GM18508 (cell line): ENCODE measurements around the gene RASAL1.

Experiments
- ATAC-seq: cut with Tn5 transposase; IDR thresholded peaks from one replicate; pipeline ENCODE4 v1.9.1; 2021; ENCODE audit warnings: moderate number of reproducible peaks; ENCODE audit not compliant: insufficient read depth, unreplicated experiment

The RASAL1 gene

GRCh38 chr12:113135178-113136127, at the start of gene RASAL1:
RASAL1 (minus strand) TSS chr12:113135761; CDS start chr12:113135462, 299 bp downstream.
- no peak for ATAC-seq

GRCh38 chr12:113184900-113185179, 49.3 kb upstream of the RASAL1 start:
- ATAC-seq, result peak; percentile 37

GRCh38 chr12:113184098-113184899, 48.7 kb upstream of the RASAL1 start:
- ATAC-seq, result peak; percentile 22

GRCh38 chr12:113183030-113183589, 47.5 kb upstream of the RASAL1 start:
- no peak for ATAC-seq

GRCh38 chr12:113181975-113182374, 46.4 kb upstream of the RASAL1 start:
- ATAC-seq, result no peak

- ATAC-seq, result no peak
These were observed 44.8 kb upstream of the RASAL1 start for GRCh38 chr12:113180333-113180732.

GRCh38 chr12:113179023-113179422, 43.5 kb upstream of the RASAL1 start:
- no peak for ATAC-seq

GRCh38 chr12:113174461-113175384, 39.2 kb upstream of the RASAL1 start:
- ATAC-seq, result no peak

DNA sequence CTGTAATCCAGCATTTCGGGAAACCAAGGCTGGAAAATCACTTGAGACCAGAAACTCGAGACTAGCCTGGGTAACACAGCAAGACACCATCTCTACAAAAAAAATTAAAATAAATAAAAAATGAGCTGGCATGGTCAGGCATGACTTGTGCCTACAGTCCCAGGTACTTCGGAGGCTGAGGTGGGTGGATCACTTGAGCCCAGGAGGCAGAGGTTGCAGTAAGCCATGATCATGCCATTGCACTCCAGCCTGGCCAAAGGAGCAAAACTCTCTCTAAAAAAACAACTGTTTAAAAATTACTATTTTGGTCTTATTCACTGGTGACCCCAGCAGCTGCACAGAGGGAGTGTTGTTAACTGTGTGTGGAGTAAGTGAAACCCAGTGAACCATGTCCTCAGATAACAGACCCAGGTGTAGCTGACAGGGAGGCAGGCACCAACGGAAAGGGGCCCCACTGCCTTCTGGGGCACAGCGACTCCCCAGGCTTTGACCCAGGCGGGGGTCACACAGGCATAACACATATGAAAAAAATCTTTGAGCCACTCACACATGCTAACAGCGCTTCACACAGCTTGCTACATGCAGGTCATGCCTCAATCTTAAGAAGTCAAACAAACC, 37.6 kb upstream of the RASAL1 start:
- no peak for ATAC-seq

GRCh38 chr12:113172185-113172584, 36.6 kb upstream of the RASAL1 start:
- ATAC-seq, result no peak

DNA sequence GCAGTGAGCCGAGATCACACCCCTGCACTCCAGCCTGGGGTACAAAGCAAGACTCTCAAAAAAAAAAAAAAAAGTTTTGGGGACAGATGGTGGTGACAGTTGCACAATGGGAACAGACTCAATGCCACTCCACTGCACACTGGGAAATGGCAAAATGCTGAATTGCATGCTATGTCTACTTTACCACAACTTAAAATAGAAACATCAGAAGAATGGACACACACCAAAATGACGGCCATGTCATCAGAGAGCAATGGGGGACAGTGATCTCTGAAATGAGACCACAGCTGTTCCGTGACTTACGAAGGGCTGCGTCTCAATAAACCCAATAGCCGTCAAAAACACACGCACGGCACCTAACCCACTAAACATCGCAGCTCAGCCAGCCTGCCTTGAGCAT, 36.0 kb upstream of the RASAL1 start:
- no peak for ATAC-seq

DNA sequence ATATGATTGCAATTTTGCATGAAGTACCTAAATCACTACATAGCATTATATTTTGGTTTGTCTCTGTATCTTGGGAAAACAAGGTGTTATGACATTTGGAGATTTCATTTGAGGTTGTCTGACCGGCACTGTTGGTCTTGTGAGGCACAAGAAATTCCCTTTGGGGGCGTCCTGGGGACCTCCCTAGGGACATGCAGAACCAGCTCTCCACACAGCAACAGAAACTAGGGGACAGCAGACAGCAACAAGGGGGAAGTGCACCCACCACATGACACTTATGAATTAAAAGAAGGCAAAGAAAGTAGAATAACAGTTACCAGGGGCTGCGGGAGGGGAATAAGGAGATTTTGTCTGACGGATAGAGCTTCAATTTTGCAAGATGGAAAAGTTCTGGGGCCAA, 35.4 kb upstream of the RASAL1 start:
- no peak for ATAC-seq

DNA sequence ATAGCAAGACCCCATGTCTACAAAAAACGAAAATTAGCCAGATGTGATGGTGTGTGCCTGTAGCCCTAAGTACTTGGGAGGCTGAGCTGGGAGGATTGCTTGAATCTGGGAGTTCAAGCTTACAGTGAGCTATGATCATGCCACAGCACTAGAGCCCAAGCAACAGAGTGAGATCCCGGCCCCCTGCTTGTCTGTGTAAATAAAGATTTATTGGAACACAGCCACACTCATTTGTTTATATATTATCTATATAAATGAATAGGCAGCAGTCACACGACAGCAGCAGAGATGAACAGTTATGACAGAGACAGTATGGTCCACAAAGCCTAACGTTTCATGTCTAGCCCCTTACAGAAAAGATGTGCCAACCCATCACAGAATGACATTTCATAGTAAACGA, 34.9 kb upstream of the RASAL1 start:
- no peak for ATAC-seq

DNA sequence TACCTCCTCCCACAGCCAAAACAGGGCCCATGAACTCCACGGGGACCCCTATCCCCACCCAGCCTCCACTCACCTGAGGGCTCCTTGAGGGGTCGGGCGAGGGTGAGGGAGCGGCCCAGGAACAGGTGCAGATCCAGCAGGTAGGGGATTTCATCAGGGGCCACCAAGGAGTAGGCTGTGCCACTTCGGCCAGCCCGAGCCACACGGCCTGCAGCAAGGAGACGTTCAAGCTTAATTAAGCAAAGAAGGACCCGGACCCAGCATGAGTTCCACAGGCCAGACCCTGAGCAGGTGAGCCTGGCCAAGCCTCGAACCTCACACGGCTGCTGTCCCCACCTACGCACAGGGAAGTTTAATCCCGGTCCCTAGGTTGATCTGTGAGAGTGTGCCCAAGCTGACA, 34.1 kb upstream of the RASAL1 start:
- no peak for ATAC-seq

- no peak for ATAC-seq
These were observed 32.3 kb upstream of the RASAL1 start for GRCh38 chr12:113167868-113168267.

DNA sequence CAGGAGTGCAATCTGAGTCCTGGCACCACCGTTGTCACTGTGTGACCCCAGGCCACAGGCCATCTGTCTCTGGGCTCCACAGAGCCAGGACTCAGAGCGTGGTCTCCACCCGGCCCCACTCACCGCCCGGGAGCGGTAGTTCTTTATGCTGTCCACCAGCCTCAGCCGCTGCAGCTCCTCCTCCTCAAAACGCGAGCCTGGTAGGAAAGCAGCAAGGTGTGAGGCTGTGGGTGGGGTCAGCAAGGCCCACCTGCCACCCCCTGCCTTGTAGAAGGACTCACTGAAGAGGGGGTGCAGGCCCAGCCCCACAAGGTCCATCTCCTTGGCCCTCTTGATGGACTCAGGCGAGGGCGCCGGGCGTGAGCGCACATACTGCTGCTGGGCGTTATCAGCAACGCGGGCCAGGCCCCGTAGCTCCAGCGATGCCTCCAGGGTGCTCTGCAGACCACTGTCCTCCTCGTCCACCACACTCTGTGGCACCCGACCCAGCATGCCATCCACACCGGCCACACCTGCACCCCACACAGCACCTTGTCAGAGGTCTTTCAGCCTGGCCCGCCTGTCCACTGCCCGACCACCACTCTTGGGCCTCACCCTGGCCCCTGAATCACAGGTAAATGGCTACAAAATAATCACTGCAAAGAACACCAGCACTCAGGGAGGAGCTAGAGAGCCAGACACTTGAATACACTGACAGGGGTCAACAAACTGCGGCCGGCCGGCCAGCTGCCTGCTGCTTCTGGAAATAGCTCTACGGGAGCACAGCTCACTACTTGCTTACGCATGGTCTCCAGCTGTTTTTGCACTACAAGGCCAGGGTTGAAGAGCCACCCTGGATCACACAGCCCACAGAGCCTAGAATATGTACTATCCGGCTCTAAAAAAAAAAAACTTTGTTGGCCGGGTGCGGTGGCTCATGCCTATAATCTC, 30.2 kb upstream of the RASAL1 start:
- no peak for ATAC-seq

- ATAC-seq, result no peak
These were observed 28.5 kb upstream of the RASAL1 start for GRCh38 chr12:113164014-113164413.

- no peak for ATAC-seq
These were observed 27.4 kb upstream of the RASAL1 start for GRCh38 chr12:113163030-113163360.
